Effector memory CD4-positive, alpha-beta T cell (primary cell): Measurements from ENCODE around the gene UCN.
"Not testable (repeated sequence)": the region's sequence is repeated elsewhere in the genome, so short reads cannot be mapped to it uniquely, and the experiment has no call there.

Experiments used
- DNase-seq, 3 donors: peaks; one replicate each; pipeline ENCODE4 v3.0.0-alpha.2; 2020
- H3K27ac ChIP-seq: 2 replicates; pipeline ENCODE4 v1.7.0; 2013; ENCODE audit warnings: mild to moderate bottlenecking, low read length, moderate library complexity; ENCODE audit not compliant: insufficient read depth, poor library complexity, severe bottlenecking
- H3K27me3 ChIP-seq: replicated peaks from 2 replicates; pipeline ENCODE4 v1.7.0; 2013; ENCODE audit warnings: mild to moderate bottlenecking, low read length; ENCODE audit not compliant: insufficient read depth, control insufficient read depth, poor library complexity, severe bottlenecking
- H3K36me3 ChIP-seq: 2 replicates; pipeline ENCODE4 v1.7.0; 2013; ENCODE audit warnings: mild to moderate bottlenecking, low read length, moderate library complexity; ENCODE audit not compliant: control insufficient read depth, insufficient read depth
- H3K4me1 ChIP-seq: 2 replicates; pipeline ENCODE4 v1.7.0; 2013; ENCODE audit warnings: low read length, mild to moderate bottlenecking; ENCODE audit not compliant: control insufficient read depth, insufficient read depth, poor library complexity, severe bottlenecking
- H3K4me3 ChIP-seq: 2 replicates; pipeline ENCODE4 v1.7.0; 2013; ENCODE audit warnings: low read length, low read depth, mild to moderate bottlenecking; ENCODE audit not compliant: insufficient read depth, poor library complexity, severe bottlenecking
- H3K9me3 ChIP-seq: 2 replicates; pipeline ENCODE4 v1.7.0; 2013; ENCODE audit warnings: mild to moderate bottlenecking, low read length, moderate library complexity; ENCODE audit not compliant: control insufficient read depth

The UCN gene

DNA sequence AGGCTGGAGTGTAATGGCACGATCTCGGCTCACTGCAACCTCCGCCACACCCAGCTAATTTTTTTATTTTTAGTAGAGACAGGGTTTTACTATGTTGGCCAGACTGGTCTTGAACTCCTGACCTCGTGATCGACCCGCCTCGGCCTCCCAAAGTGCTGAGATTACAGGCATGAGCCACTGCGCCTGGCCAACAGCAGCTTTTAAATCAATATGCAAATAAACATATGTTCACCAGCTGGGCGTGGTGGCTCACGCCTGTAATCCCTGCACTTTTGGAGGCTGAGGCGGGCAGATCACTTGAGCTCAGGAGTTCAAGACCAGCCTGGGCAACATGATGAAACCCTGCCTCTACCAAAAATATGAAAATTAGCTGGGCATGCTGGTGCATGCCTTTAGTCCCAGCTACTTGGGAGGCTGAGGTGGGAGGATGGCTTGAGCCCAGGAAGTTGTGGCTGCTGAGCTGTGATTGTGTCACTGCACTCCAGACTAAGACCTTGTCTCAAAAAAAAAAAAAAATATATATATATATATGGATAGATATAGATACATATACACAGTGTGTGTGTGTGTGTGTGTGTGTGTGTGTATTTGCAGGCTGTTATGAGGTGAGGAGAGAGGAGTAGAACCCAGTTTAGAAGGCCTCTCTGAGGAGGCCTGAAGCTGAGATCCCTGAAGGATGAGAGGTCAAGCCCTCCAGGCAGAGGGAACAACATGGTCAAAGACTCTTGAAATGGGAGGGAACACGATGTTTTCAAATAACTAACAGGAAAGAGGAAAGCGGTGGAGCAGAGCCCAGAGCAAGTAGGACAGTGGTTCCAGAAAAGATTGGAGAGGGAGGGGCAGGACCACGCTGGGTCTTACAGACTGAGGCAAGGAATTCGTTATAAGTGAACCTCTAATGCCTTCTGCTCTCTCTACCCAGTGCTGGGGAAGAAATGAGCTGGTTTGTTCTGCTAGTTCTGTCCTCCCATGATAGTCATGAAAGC lies 35.4 kb downstream of the UCN start:
- not testable (repeated sequence) for H3K27me3 ChIP-seq, H3K9me3 ChIP-seq, DNase-seq, H3K4me3 ChIP-seq, H3K36me3 ChIP-seq, H3K4me1 ChIP-seq, H3K27ac ChIP-seq

DNA sequence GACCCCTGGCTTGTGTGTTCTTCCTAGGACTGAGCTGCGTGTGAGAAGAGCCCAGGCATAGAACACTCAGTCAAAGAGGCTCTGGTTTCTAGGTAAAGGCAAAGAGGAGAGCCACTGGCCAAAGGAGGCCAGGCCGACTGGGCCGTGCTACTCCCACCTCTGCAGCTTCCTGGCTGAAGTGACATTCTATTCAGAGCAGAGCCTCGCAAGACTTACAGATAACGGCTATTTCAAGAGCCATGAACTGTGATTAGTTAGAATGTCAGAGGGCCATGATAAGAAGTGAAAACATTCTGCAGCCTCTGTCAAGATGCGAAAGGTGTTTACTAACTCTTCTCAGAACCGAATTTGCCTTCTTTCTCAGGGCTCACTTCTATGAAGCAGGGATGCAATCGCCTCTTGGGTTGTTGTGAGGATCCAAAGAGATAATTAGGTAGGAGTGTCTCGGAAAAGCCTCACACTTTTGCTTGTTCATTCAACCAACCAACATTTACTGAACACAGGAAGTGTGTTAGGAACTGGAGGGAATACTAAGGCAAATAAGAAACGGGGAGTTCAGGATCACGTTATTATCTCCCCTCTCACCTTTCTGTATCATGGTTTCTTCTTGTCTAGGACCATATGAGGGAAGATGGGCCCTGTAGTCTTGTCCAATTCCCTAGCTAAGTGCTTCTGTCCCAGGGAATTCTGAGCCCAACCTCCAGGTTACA lies 36.5 kb downstream of the UCN start:
- Histone ChIP-seq H3K4me3 (no peak overlapping the region), H3K27ac (no peak overlapping the region), H3K27me3 (no peaks in the 10 kb centered on the region), H3K4me1 (no peaks in the 10 kb centered on the region), H3K9me3 (no peaks in the 10 kb centered on the region), H3K36me3 (no peaks in the 10 kb centered on the region)
- no peak for DNase-seq

DNA sequence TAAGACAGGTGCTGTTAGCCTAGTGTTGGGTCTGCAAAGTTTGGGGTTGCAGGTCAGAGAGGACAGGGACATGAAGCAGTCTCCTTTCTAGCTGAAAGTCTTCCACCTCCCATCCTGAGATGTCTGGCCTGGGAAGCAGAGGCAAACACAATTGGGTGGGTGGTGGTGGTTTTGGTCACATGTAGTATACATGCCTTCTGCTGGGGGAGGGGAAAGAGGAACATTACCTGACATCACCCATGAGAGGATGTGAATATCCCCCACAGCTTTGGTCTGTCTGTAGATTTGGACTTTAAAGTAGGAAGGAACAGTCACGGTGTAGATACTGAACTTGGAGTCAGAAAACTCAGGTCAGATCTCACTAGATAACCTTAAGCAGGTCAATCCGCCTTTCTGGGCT lies 37.6 kb downstream of the UCN start:
- Histone ChIP-seq H3K4me3 (no peak overlapping the region), H3K4me1 (no peaks in the 10 kb centered on the region), H3K9me3 (no peaks in the 10 kb centered on the region), H3K27me3 (no peaks in the 10 kb centered on the region), H3K36me3 (no peaks in the 10 kb centered on the region), H3K27ac (no peak overlapping the region)
- DNase-seq = no peak

DNA sequence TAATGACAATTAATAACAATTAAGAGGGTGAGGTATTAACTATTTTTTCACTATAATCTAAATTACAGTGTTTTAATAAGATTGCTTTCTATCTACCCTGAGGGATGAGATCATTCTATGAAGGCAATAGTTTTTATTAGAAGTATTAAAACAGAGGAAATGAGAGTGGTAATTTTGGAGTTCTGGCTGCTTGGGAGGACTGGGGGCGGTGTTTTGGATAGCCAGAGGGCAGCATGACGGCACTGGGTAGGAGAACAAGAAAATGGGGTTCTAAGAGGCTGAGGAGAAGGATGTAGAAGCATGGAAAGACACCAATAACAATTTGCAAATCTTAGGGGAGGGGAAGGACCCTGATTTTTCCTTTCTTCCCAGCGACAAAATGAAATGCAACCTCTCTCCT lies 38.1 kb downstream of the UCN start:
- no peaks in the 10 kb centered on the region for H3K9me3 ChIP-seq
- H3K27me3 ChIP-seq = no peaks in the 10 kb centered on the region
- H3K27ac ChIP-seq = no peak overlapping the region

DNA sequence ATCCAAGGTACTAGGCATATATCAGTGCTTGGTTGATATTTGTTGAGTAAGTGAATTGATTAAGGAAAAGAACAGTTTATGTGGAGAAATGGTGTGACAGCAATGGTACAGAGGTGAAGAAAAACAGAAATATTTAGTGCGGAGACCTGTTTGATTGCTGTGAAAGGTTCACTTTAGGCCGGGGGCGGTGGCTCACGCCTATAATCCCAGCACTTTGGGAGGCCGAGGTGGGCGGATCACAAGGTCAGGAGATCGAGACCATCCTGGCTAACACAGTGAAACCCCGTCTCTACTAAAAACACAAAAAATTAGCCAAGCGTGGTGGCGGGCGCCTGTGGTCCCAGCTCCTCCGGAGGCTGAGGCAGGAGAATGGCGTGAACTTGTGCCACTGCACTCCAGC lies 39.9 kb downstream of the UCN start:
- not testable (repeated sequence) for DNase-seq, H3K36me3 ChIP-seq, H3K27ac ChIP-seq, H3K4me3 ChIP-seq, H3K9me3 ChIP-seq
- Histone ChIP-seq H3K27me3 (peaks cover 16% of the 10 kb centered on the region), H3K4me1 (peaks cover 16% of the 10 kb centered on the region)

More for the DNA sequence above, 38.1 kb downstream of the UCN start:
- Histone ChIP-seq H3K36me3 (no peaks in the 10 kb centered on the region), H3K4me3 (no peak overlapping the region), H3K4me1 (no peaks in the 10 kb centered on the region)
- no peak for DNase-seq

DNA sequence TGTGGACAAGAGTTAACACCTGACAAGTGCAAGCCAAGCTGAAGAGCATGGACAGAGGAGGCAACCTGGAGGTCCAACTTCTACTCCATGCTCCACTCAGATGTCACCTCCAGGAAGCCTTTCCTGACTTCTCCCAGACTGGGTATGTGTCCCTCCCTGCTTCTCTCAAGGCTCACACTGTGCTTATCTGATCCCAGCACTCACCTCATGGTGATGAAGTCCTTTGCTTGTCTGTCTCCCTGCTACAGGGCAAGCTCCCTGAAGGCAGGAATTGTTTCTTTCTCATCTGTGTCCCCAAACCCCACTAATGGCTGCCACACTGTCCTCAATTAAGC lies 42.7 kb downstream of the UCN start:
- no peaks in the 10 kb centered on the region for H3K36me3 ChIP-seq
- no peaks in the 10 kb centered on the region for H3K9me3 ChIP-seq
- no peak overlapping the region for H3K27ac ChIP-seq
- peaks cover 37% of the 10 kb centered on the region for H3K27me3 ChIP-seq
- DNase-seq = no peak
- H3K4me3 ChIP-seq = no peak overlapping the region
- H3K4me1 ChIP-seq = peaks cover 35% of the 10 kb centered on the region

DNA sequence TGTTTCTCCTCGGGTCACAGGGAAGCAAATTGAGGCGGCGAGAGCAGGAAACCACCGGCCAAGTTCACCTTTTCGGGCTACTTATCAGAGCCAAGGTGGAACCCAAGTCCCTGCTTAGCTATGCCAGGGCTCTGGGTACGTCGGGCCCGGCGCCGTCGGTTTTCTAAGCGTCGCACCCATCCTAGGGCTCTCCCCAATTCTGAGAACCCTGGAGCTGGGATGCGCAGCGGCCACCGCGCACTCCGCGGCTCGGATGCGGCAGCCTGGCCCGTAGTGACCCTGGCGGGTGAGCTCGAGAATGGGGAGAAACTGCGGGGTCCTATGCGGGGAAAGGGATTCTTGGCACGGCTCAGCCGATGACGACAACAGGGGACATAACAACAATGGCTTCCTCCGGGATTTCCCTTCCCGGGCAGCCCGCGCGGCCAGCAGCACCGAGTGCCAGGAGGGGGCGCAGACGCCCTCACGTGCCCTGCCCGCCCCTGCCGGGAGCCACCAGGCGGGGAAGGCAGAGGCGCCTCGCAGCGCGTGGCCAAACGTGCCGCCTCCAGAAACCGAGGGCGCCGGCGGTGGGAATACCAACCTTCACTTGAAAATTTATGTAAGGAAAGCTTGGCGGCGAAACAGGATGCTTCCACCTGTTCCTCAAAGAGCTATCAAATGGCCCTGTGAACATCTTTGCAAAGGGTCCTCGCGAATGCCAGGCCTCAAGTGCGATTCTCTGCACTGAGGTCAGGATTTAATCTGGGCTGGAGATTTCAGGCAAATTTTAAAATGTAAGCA lies 43.3 kb downstream of the UCN start:
- Histone ChIP-seq H3K27ac (peak overlapping the region; percentile 12), H3K36me3 (no peaks in the 10 kb centered on the region), H3K27me3 (peaks cover 37% of the 10 kb centered on the region), H3K4me3 (peak overlapping the region; percentile 66), H3K4me1 (peaks cover 35% of the 10 kb centered on the region), H3K9me3 (no peaks in the 10 kb centered on the region)
- peak; percentile 39 to 60 (median 53) for DNase-seq

DNA sequence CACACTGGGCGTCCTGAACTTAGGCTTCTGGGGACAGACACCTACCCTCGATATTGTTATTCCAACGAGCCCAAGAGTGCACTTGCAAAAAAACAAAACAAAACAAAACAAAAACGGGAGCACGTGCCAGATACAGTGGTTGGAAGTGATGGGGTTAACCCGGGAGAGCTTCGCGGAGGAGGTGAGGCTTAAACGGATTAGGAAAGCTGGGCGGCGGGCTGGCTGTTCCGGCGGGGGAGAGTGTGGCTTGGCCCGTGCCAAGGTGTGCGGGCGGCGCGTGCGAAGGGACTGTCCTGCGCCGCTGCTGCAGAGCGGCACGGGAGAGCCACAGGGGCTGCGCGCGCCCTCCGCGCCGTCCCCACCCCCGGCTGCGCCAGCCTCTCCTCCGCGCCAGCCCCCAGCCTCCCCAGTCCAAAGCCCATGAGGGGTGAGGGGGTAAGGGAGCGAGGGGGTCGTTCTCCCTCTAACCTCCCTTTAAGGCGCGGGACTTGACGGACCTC lies 43.9 kb downstream of the UCN start:
- no peak for DNase-seq
- Histone ChIP-seq H3K36me3 (no peaks in the 10 kb centered on the region), H3K4me3 (peak overlapping the region; percentile 66), H3K27me3 (peaks cover 37% of the 10 kb centered on the region), H3K4me1 (peaks cover 35% of the 10 kb centered on the region), H3K9me3 (no peaks in the 10 kb centered on the region), H3K27ac (no peak overlapping the region)

DNA sequence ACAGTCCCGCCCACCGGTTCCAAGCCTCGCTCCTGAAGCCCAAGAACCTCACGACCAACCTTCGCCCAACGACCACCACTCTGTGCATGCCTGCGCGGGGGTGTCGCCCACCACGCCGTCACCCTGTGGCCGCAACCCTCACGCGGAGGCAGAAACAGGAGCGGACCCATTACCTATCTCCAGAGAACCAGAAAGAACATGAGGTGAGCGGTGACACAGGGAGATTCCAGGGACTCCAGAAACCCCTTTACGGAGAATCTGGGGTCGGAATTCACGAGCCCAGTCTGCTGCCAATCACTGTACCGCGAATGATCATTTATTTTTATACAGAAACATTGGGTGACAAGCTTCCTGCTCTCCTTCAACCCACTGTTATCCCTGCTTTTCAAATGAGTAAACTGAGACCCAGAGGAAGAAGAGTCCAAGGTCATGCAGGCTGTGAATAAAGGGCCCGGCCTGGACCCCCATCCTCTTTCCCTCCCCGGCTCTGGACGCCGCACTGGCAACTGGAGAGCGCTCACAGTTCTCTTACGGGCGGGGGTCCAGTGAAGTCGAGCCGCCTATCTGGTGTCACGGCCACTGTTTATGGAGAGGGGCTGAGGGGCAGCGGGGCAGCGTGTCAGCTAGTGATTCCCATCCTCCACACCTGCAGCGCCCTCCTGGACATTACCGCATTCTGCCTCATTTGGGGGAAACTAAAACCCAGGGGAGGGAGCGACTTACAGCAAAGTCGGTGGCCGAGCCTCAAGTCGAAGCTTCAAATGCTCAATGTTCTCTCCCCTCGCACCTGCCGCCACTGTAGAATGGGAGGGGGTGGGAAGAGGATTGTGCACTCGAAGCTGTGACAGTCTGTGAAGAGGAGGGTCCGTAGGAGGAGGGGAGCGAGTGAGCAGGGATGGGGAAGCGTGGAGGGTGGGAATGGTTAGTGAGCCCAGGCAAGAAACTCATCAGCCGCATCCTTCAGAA lies 44.7 kb downstream of the UCN start:
- Histone ChIP-seq H3K4me3 (peak overlapping the region; percentile 66), H3K4me1 (peaks cover 35% of the 10 kb centered on the region), H3K36me3 (no peaks in the 10 kb centered on the region), H3K9me3 (no peaks in the 10 kb centered on the region), H3K27me3 (peaks cover 41% of the 10 kb centered on the region), H3K27ac (no peak overlapping the region)
- DNase-seq = no peak
